ENCODE results near the gene KLHDC10.

- TF ChIP-seq CTCF (IDR thresholded peaks at IDR 0.05) (no peak), POLR2A (IDR thresholded peaks at IDR 0.05) (no peak)
These were observed 32.3 kb downstream of the KLHDC10 start for GRCh38 chr7:130102588-130102987.
